ENCODE measurements around the gene PSMD9.

GRCh38 chr12:121908702-121909101 is 20.1 kb downstream of the PSMD9 start:
- no peak for TF ChIP-seq POLR2AphosphoS5 (IDR thresholded peaks at IDR 0.05)
- TF ChIP-seq CTCF (IDR thresholded peaks at IDR 0.05): no peak
